HEK293T (cell line): Measurements from ENCODE around the gene MAGI2.

ENCODE experiments used
- CTCF ChIA-PET: fragments of 350-600 bp; formaldehyde crosslinking; extraction: SDS; loops from one replicate; lab custom pipeline; 2021; ENCODE audit warnings: antibody characterized with exemption, inconsistent platforms; lab: Yijun Ruan, JAX
- POLR2A ChIA-PET: fragments of 350-600 bp; formaldehyde crosslinking; extraction: SDS; loops from one replicate; lab custom pipeline; 2020; ENCODE audit warnings: antibody characterized with exemption, inconsistent platforms; lab: Yijun Ruan, JAX
- DNase-seq: peaks from one replicate; pipeline ENCODE4 v3.0.0; 2012; ENCODE audit warnings: mixed read lengths; ENCODE audit errors: extremely low spot score
- ARNT ChIP-seq: fragments of 450-650 bp; IDR thresholded peaks from 2 replicates; pipeline ENCODE4 v1.6.1; 2017; ENCODE audit warnings: mild to moderate bottlenecking
- BHLHE40 ChIP-seq: fragments of 450-650 bp; IDR thresholded peaks from 2 replicates; pipeline ENCODE4 v1.6.1; 2016; ENCODE audit warnings: mild to moderate bottlenecking, moderate library complexity, borderline replicate concordance
- CTBP1 ChIP-seq: fragments of 450-650 bp; IDR thresholded peaks from 2 replicates; pipeline ENCODE4 v1.6.1; 2016; ENCODE audit warnings: borderline replicate concordance
- ELF4 ChIP-seq: fragments of 450-650 bp; IDR thresholded peaks from 2 replicates; pipeline ENCODE4 v1.6.1; 2017; ENCODE audit warnings: antibody characterized with exemption
- FOXA1 ChIP-seq: fragments of 450-650 bp; IDR thresholded peaks from 2 replicates; pipeline ENCODE4 v1.6.1; 2016; ENCODE audit warnings: mild to moderate bottlenecking
- FOXK2 ChIP-seq: fragments of 450-650 bp; IDR thresholded peaks from 2 replicates; pipeline ENCODE4 v1.6.1; 2016; ENCODE audit warnings: mild to moderate bottlenecking
- FOXM1 ChIP-seq: fragments of 450-650 bp; IDR thresholded peaks from 2 replicates; pipeline ENCODE4 v1.6.1; 2017; ENCODE audit warnings: mild to moderate bottlenecking, borderline replicate concordance
- HDGF ChIP-seq: fragments of 450-650 bp; IDR thresholded peaks from 2 replicates; pipeline ENCODE4 v1.6.1; 2017; ENCODE audit warnings: antibody characterized with exemption, borderline replicate concordance
- L3MBTL2 ChIP-seq: fragments of 450-650 bp; conservative IDR thresholded peaks from 2 replicates; pipeline ENCODE4 v1.6.1; 2016; ENCODE audit warnings: mild to moderate bottlenecking
- LEF1 ChIP-seq: fragments of 450-650 bp; IDR thresholded peaks from 2 replicates; pipeline ENCODE4 v1.6.1; 2017; ENCODE audit warnings: mild to moderate bottlenecking, borderline replicate concordance
- NFRKB ChIP-seq: fragments of 450-650 bp; IDR thresholded peaks from 2 replicates; pipeline ENCODE4 v1.6.1; 2016; ENCODE audit warnings: mild to moderate bottlenecking, moderate library complexity
- SP1 ChIP-seq: fragments of 450-650 bp; IDR thresholded peaks from 2 replicates; pipeline ENCODE4 v1.6.1; 2017
- SUZ12 ChIP-seq: fragments of 450-650 bp; IDR thresholded peaks from 2 replicates; pipeline ENCODE4 v1.6.1; 2016; ENCODE audit warnings: mild to moderate bottlenecking
- TARDBP ChIP-seq: fragments of 450-650 bp; IDR thresholded peaks from 2 replicates; pipeline ENCODE4 v1.6.1; 2016
- ZNF384 ChIP-seq: fragments of 450-650 bp; IDR thresholded peaks from 2 replicates; pipeline ENCODE4 v1.6.1; 2016
- TF ChIP-seq, protein P1 (sequence below): fragments of 450-650 bp; IDR thresholded peaks from 2 replicates; pipeline ENCODE4 v1.6.1; 2016

The MAGI2 gene

DNA sequence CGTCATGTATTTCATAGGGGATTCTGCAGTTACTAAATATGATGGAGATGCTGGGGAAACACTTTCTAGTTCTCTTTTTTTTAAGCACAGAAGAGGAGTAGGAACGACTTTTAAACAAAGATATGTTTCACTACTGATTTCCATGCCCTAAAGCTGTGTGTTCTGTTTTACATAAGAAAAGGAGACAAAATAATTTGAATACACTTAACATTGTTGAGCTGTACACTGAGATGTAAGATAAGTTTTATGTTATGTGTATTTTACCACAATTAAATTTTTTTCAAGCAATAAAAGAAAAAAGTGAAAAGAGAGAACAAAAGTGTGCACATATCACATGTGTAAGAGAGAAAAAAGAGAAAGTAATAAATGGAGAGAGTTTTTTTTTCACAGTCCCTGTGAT, 1246.7 kb downstream of the MAGI2 start:
- TF ChIP-seq, protein P1, sequence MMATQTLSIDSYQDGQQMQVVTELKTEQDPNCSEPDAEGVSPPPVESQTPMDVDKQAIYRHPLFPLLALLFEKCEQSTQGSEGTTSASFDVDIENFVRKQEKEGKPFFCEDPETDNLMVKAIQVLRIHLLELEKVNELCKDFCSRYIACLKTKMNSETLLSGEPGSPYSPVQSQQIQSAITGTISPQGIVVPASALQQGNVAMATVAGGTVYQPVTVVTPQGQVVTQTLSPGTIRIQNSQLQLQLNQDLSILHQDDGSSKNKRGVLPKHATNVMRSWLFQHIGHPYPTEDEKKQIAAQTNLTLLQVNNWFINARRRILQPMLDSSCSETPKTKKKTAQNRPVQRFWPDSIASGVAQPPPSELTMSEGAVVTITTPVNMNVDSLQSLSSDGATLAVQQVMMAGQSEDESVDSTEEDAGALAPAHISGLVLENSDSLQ: no peak
- no peak for TF ChIP-seq SUZ12
- TF ChIP-seq ZNF384: no peak
- TF ChIP-seq L3MBTL2: no peak
- TF ChIP-seq TARDBP: no peak
- TF ChIP-seq HDGF: no peak
- TF ChIP-seq ELF4: no peak
- TF ChIP-seq CTBP1: no peak
- no peak for TF ChIP-seq LEF1
- TF ChIP-seq ARNT: no peak
- TF ChIP-seq FOXM1: no peak
- TF ChIP-seq SP1: no peak
- TF ChIP-seq NFRKB: no peak
- no peak for TF ChIP-seq BHLHE40
- TF ChIP-seq FOXK2: no peak
- TF ChIP-seq FOXA1: no peak
- POLR2A ChIA-PET: no interaction called here
- CTCF ChIA-PET: no interaction called here
- DNase-seq: no peak

DNA sequence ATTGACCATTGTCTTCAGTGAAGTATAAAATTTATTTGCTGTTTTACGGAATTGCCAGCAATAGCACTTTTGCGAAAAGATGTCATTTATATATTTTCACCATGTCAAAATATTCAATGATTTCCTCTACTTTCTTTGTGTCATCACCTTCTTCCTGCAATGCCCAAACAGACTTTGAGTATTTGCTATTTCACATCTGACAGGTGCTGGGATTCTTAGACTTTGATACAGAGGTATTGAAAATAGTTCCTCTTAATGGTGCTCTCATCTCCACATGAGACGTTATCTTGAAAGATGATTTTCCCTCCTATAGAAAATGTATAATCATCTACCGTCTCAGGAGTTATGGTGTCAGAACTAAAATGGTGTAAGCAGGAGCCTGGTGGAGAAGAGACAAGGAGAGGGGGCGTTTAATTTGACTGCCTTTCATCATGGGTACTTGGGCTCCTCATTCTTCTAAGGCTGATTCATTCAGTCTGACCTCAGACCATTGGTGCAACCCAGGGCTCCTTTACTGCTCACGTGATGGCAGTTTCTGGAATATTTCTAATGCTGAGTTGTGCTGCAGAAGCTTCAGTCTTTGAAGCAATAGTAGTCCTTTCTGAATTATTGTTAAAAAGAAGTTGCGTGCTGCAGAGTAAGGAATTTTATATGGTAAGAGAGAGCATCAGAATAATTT, 1250.3 kb downstream of the MAGI2 start:
- POLR2A ChIA-PET: no interaction called here
- CTCF ChIA-PET: interaction anchor here (1.5 kb wide), 1 partner anchor 69 kb away, joined by 3 read pairs; no protein-coding TSS in a partner anchor

GRCh38 chr7:78198756-78199155, 1254.7 kb downstream of the MAGI2 start:
- POLR2A ChIA-PET: no interaction called here
- TF ChIP-seq ZNF384 (no peak), L3MBTL2 (no peak), FOXM1 (no peak)
- no peak for DNase-seq
- CTCF ChIA-PET: no interaction called here

More for the DNA sequence above, 1250.3 kb downstream of the MAGI2 start:
- no peak for DNase-seq
- no peak for TF ChIP-seq TARDBP
- no peak for TF ChIP-seq FOXM1
- no peak for TF ChIP-seq NFRKB
- TF ChIP-seq SP1: no peak
- no peak for TF ChIP-seq HDGF
- no peak for TF ChIP-seq CTBP1
- no peak for TF ChIP-seq LEF1
- no peak for TF ChIP-seq SUZ12
- TF ChIP-seq FOXK2: no peak
- no peak for TF ChIP-seq ARNT
- TF ChIP-seq BHLHE40: no peak
- TF ChIP-seq ZNF384: no peak
- TF ChIP-seq FOXA1: no peak
- TF ChIP-seq ELF4: no peak
- TF ChIP-seq, protein P1: no peak
- no peak for TF ChIP-seq L3MBTL2

DNA sequence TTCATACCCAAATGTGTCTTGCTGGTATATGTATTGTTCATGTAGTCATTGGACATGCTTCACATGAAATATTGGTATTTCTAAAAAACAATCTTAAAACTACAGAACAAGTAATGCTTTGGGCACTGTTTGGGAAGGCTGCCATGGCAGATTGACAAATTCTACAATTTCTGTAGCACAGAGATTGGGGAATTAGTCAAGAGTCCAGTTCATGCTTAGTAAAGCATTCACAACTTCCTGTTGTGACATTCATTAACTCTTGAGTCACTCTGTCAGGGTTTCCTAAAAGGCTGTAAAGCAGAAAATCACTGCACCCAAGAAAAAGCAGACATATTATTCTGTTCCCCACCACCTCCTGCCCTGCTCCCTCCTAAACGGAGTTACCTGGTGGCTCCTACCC, 1256.0 kb downstream of the MAGI2 start:
- ChIA-PET CTCF (no interaction called here), POLR2A (no interaction called here)
- DNase-seq: no peak
- no peak for TF ChIP-seq CTBP1
- no peak for TF ChIP-seq HDGF
- no peak for TF ChIP-seq SUZ12
- TF ChIP-seq, protein P1: no peak
- no peak for TF ChIP-seq ARNT
- TF ChIP-seq TARDBP: no peak
- no peak for TF ChIP-seq FOXM1
- TF ChIP-seq FOXA1: no peak
- no peak for TF ChIP-seq SP1
- TF ChIP-seq ELF4: no peak
- no peak for TF ChIP-seq LEF1
- no peak for TF ChIP-seq ZNF384
- no peak for TF ChIP-seq L3MBTL2
- TF ChIP-seq NFRKB: no peak
- TF ChIP-seq FOXK2: no peak
- TF ChIP-seq BHLHE40: no peak

DNA sequence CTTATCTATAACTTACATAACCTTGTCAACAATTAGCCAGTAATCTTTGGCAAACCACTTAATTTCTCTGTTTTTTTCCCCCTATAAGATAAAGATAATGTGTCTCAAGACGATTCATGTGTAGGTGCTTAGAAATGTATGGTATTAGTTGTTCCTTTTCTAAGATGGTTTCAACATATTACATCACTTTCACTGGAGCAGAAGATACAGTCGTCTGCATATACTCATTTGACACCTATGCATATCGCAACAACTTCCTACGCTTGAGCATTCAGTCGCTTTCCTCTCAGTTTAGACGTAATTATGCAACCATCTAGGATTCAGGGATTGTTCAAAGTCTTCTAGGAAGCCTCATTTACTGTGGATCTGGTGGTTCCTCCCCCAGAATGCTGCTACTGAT, 1258.2 kb downstream of the MAGI2 start:
- CTCF ChIA-PET: no interaction called here
- no peak for DNase-seq
- POLR2A ChIA-PET: no interaction called here
- TF ChIP-seq TARDBP: no peak
- TF ChIP-seq FOXK2: no peak
- TF ChIP-seq ELF4: no peak
- no peak for TF ChIP-seq FOXM1
- TF ChIP-seq NFRKB: no peak
- no peak for TF ChIP-seq SP1
- no peak for TF ChIP-seq ARNT
- TF ChIP-seq L3MBTL2: no peak
- TF ChIP-seq HDGF: no peak
- TF ChIP-seq FOXA1: no peak
- TF ChIP-seq LEF1: no peak
- TF ChIP-seq ZNF384: no peak
- no peak for TF ChIP-seq SUZ12
- TF ChIP-seq BHLHE40: no peak
- TF ChIP-seq, protein P1: no peak
- TF ChIP-seq CTBP1: no peak
